Kidney (tissue), 14 donors: ENCODE data around the gene MTR. TPM values are rescaled to one million over a fixed set of nuclear protein-coding genes. Genes with fewer than 3 reads are reported as not detected.

Source experiments
- DNase-seq, 5 donors: peaks; one replicate each; pipeline ENCODE4 v3.0.0-alpha.2; 2013 to 2020
- FAIRE-seq: peaks from 2 replicates; lab custom pipeline; 2012; peaks lifted over from hg19 to GRCh38; lab: Jason Lieb, UNC
- H3K27ac ChIP-seq, 2 donors: one replicate each; pipeline ENCODE4 v1.7.0; 2013; ENCODE audit warnings: low read depth in 2 of 2, low read length in 2 of 2, inconsistent platforms in 1 of 2
- H3K27me3 ChIP-seq: one replicate; pipeline ENCODE4 v1.7.1; 2013; ENCODE audit warnings: low read length, inconsistent platforms; ENCODE audit not compliant: control insufficient read depth, insufficient read depth
- H3K36me3 ChIP-seq, 3 donors: one replicate each; pipeline versions ENCODE4 v1.7.0 to v1.7.1; 2013; ENCODE audit warnings: low read length in 3 of 3, control low read depth in 1 of 3, inconsistent platforms in 1 of 3; ENCODE audit not compliant: insufficient read depth in 3 of 3, control insufficient read depth in 2 of 3
- H3K4me1 ChIP-seq, 3 donors: one replicate each; pipeline versions ENCODE4 v1.7.0 to v1.7.1; 2013; ENCODE audit warnings: low read length in 3 of 3, inconsistent platforms in 1 of 3, low read depth in 1 of 3; ENCODE audit not compliant: control insufficient read depth in 2 of 3, insufficient read depth in 2 of 3
- H3K4me3 ChIP-seq, 3 donors: one replicate each; pipeline versions ENCODE4 v1.7.0 to v1.8.1; 2013; ENCODE audit warnings: low read length in 3 of 3, control low read depth in 1 of 3, inconsistent platforms in 1 of 3
- H3K9ac ChIP-seq, 3 donors: one replicate each; pipeline versions ENCODE4 v1.7.0 to v1.7.1; 2013; ENCODE audit warnings: low read length in 3 of 3, control low read depth in 1 of 3, inconsistent platforms in 1 of 3
- H3K9me3 ChIP-seq, 3 donors: one replicate each; pipeline versions ENCODE4 v1.7.0 to v1.7.1; 2013; ENCODE audit warnings: low read length in 3 of 3, control low read depth in 1 of 3, inconsistent platforms in 1 of 3; ENCODE audit not compliant: control insufficient read depth in 2 of 3, insufficient read depth in 1 of 3
- CTCF ChIP-seq: IDR thresholded peaks from 3 replicates; pipeline ENCODE4 v1.5.1; 2012; ENCODE audit warnings: mild to moderate bottlenecking, moderate library complexity, borderline replicate concordance; ENCODE audit not compliant: insufficient read depth; ENCODE audit errors: extremely low read depth
- intact Hi-C: fragments of 100-400 bp; cut with DNase I; formaldehyde crosslinking; loops from one replicate; pipeline ENCODE4 v1.11.1; 2022
- polyA plus RNA-seq: library from polyadenylated mRNA; stranded (reverse); fragments of 350-450 nt; fragmentation: Illumina TruSeq; extraction: RNeasy Lipid Tissue Mini Kit (QIAGEN cat#74804); gene quantifications from one replicate; pipeline ENCODE4 v1.2.3, GENCODE V29; 2014; ENCODE audit warnings: low read depth, low replicate concordance; ENCODE audit not compliant: insufficient read depth
- total RNA-seq: library from RNA; stranded (reverse); fragmentation: NEBNext Ultra II Directional; extraction: Animal tissue kit (Norgen Biotek cat#: 25700); gene quantifications from one replicate; pipeline ENCODE4 v1.2.1, GENCODE V29; 2021
- donor health status: control.
- donor health status: control.
- donor health status: control.
- donor health status: control.
- donor health status: control.
- donor health status: DM: yes; HTN: yes; CAD: no.
- donor health status: Normal renal cell carcinoma (clear cell type).

The MTR gene
- total and polyA plus RNA-seq, 2 donors from 2014 or later, result 7.6 to 61.0 TPM

DNA sequence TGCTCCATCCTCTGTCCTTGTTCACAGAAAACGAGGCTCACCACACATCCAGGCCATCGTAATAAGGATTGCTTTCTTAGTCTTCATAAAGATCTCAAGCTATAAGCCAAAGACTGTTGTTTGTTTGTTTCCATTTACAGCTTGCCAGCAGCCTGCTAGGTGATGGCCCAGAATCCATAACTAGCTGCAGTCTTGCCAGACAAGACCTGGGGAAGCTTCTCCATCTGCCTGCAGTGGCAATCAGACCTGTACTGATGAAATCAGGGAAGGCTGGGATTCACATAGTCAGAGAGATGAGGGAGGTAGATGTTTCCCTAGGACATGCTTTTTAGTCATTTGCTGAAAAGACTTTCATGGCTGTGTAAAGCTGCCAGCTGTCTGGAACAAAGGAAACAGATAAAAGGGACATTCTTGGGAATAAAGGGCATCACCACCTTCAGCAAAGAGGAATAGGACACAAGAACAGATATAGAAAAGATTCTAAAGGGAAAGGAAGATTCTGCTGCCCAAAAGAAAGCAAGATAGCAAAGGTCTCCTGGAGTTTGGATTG is 158.1 kb downstream of the MTR start:
- Histone ChIP-seq H3K9ac (no peak overlapping the region), H3K9me3 (no peaks in the 10 kb centered on the region), H3K27me3 (no peaks in the 10 kb centered on the region), H3K4me3 (no peak overlapping the region), H3K27ac (no peak overlapping the region), H3K4me1 (no peaks in the 10 kb centered on the region), H3K36me3 (no peaks in the 10 kb centered on the region)
- DNase-seq (no peak), FAIRE-seq (no peak)
- no peak for TF ChIP-seq CTCF
- intact Hi-C loops, result no loop called here

Other genes with a start within 250 kb of the MTR start
- 34.4 TPM for gene HEATR1, start 190.8 kb upstream of the MTR start, total RNA-seq
- 2.9 TPM for gene HEATR1, start 190.8 kb upstream of the MTR start, polyA plus RNA-seq
- gene ACTN2, start 108.8 kb upstream of the MTR start, total RNA-seq, result 0.60 TPM
- gene ACTN2, start 108.8 kb upstream of the MTR start, polyA plus RNA-seq, result 1.6 TPM
- gene MT1HL1, start 209.1 kb downstream of the MTR start, total RNA-seq, result not detected
- gene MT1HL1, start 209.1 kb downstream of the MTR start, polyA plus RNA-seq, result not detected
- 0.60 TPM for gene RYR2, start 246.9 kb downstream of the MTR start, total RNA-seq
- 0.28 TPM for gene RYR2, start 246.9 kb downstream of the MTR start, polyA plus RNA-seq